OCI-LY7 (cell line): ENCODE results near the gene XRCC6.

Experiments
- EZH2phosphoT487 ChIP-seq: fragments of 200-600 bp; sonication (generic); IDR thresholded peaks from 2 replicates; pipeline ENCODE4 v1.6.1; 2018; ENCODE audit warnings: low read depth, borderline replicate concordance, mild to moderate bottlenecking, mixed run types, antibody characterized with exemption, low read length, moderate library complexity, mixed read lengths
- TF ChIP-seq, protein P1 (sequence below): fragments of 200-600 bp; sonication (generic); conservative IDR thresholded peaks from 2 replicates; pipeline ENCODE4 v1.5.1; 2014; ENCODE audit warnings: mild to moderate bottlenecking, antibody characterized with exemption, low read length, moderate library complexity, mixed read lengths

DNA sequence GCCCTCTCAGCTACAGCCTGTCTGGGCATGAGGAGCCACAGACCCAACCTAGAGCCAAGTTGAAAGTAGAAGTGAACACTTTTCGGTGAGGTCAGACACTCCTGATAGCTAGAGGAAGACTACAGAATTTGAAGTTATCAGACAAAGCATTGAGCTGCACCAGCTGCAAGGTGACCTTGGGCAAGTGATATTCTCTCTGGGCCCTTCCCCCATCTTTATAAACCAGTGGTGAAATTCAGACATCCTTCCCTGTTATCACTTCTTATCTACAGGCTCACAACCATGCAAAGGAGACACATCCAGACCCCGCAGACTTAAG, 23.5 kb upstream of the XRCC6 start:
- TF ChIP-seq, protein P1, sequence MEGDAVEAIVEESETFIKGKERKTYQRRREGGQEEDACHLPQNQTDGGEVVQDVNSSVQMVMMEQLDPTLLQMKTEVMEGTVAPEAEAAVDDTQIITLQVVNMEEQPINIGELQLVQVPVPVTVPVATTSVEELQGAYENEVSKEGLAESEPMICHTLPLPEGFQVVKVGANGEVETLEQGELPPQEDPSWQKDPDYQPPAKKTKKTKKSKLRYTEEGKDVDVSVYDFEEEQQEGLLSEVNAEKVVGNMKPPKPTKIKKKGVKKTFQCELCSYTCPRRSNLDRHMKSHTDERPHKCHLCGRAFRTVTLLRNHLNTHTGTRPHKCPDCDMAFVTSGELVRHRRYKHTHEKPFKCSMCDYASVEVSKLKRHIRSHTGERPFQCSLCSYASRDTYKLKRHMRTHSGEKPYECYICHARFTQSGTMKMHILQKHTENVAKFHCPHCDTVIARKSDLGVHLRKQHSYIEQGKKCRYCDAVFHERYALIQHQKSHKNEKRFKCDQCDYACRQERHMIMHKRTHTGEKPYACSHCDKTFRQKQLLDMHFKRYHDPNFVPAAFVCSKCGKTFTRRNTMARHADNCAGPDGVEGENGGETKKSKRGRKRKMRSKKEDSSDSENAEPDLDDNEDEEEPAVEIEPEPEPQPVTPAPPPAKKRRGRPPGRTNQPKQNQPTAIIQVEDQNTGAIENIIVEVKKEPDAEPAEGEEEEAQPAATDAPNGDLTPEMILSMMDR: 0 out of 2 replicates have a peak, but pooled peaks have one; percentile 8
- TF ChIP-seq EZH2phosphoT487: no peak
